ENCODE measurements around the gene LSR.

DNA sequence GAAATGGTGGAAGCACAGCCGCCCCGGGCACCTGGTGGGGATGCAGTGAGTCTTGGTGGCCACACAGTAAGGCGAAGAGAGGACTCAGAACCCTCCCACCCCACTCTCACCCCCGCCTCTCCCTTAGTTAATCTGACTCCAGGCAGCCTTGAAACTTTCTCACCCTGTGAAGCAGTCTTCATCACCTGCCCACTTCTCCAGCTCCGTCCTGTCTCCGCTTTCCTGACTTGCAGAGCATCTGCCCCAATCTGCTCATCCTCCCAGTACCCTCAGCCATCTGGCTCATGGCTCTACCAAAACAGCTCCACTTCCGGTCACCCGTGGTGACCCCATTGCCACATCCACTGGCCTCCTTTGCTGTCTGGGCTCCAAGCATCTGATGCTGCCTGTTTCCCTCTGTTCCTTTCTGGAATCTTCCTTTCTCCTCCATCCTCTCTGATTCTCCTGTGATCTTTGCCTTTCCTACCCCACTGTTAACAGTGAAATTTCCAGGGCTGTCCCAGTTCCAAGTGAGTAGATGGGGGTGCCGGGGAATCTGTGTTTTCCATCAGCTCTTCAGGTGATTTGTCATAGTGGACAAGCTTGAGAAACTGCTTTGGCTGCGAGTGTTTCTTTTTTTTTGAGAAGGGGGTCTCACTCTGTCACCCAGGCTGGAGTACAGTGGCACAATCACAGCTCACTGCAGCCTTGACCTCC is 24.3 kb downstream of the LSR start:
- TF ChIP-seq FOS (IDR thresholded peaks at IDR 0.05; ENCODE audit: low read depth, low read length) (no peak), POLR2A (IDR thresholded peaks at IDR 0.05; ENCODE audit: low read depth, low read length) (no peak), RCOR1 (IDR thresholded peaks at IDR 0.05; ENCODE audit: insufficient replicate concordance, low read length) (no peak), BHLHE40 (IDR thresholded peaks at IDR 0.05; ENCODE audit: low read depth, low read length) (no peak), MAFK (IDR thresholded peaks at IDR 0.05; ENCODE audit: low read depth, low read length) (no peak), MXI1 (IDR thresholded peaks at IDR 0.05; ENCODE audit: borderline replicate concordance, low read depth, low read length) (no peak), SMC3 (IDR thresholded peaks at IDR 0.05; ENCODE audit: low read depth, low read length) (no peak), NFE2L2 (IDR thresholded peaks at IDR 0.05; ENCODE audit: low read depth, low read length) (no peak), RAD21 (IDR thresholded peaks at IDR 0.05; ENCODE audit: low read length) (no peak), RFX5 (IDR thresholded peaks at IDR 0.05; ENCODE audit: low read depth, low read length) (no peak)
- TF ChIP-seq, protein P1, sequence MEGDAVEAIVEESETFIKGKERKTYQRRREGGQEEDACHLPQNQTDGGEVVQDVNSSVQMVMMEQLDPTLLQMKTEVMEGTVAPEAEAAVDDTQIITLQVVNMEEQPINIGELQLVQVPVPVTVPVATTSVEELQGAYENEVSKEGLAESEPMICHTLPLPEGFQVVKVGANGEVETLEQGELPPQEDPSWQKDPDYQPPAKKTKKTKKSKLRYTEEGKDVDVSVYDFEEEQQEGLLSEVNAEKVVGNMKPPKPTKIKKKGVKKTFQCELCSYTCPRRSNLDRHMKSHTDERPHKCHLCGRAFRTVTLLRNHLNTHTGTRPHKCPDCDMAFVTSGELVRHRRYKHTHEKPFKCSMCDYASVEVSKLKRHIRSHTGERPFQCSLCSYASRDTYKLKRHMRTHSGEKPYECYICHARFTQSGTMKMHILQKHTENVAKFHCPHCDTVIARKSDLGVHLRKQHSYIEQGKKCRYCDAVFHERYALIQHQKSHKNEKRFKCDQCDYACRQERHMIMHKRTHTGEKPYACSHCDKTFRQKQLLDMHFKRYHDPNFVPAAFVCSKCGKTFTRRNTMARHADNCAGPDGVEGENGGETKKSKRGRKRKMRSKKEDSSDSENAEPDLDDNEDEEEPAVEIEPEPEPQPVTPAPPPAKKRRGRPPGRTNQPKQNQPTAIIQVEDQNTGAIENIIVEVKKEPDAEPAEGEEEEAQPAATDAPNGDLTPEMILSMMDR (conservative IDR thresholded peaks at IDR 0.05; ENCODE audit: low read depth, low read length) = no peak
- TF ChIP-seq, protein P2, sequence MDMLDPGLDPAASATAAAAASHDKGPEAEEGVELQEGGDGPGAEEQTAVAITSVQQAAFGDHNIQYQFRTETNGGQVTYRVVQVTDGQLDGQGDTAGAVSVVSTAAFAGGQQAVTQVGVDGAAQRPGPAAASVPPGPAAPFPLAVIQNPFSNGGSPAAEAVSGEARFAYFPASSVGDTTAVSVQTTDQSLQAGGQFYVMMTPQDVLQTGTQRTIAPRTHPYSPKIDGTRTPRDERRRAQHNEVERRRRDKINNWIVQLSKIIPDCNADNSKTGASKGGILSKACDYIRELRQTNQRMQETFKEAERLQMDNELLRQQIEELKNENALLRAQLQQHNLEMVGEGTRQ (IDR thresholded peaks at IDR 0.05; ENCODE audit: low read depth, low read length) = no peak
- TF ChIP-seq, protein P3, sequence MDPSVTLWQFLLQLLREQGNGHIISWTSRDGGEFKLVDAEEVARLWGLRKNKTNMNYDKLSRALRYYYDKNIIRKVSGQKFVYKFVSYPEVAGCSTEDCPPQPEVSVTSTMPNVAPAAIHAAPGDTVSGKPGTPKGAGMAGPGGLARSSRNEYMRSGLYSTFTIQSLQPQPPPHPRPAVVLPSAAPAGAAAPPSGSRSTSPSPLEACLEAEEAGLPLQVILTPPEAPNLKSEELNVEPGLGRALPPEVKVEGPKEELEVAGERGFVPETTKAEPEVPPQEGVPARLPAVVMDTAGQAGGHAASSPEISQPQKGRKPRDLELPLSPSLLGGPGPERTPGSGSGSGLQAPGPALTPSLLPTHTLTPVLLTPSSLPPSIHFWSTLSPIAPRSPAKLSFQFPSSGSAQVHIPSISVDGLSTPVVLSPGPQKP (IDR thresholded peaks at IDR 0.05; ENCODE audit: borderline replicate concordance, low read depth, low read length) = no peak

Measured in IMR-90 (cell line).